HG03565 (cell line): ENCODE measurements around the gene ERCC2.
"Not testable (repeated sequence)": the region's sequence is repeated elsewhere in the genome, so short reads cannot be mapped to it uniquely, and the experiment has no call there.

Experiments
- ATAC-seq: cut with Tn5 transposase; IDR thresholded peaks from one replicate; pipeline ENCODE4 v1.9.1; 2021; ENCODE audit warnings: mild to moderate bottlenecking, moderate library complexity; ENCODE audit not compliant: unreplicated experiment

ERCC2 gene

GRCh38 chr19:45370410-45371204, at the start of gene ERCC2:
Gene ERCC2 (minus strand): TSS chr19:45370573. CDS start chr19:45370540, 33 bp downstream.
- ATAC-seq = peak; percentile 97

GRCh38 chr19:45419895-45420294, 49.5 kb upstream of the ERCC2 start:
- ATAC-seq = no peak

GRCh38 chr19:45419396-45419795, 49.0 kb upstream of the ERCC2 start:
- ATAC-seq = peak; percentile 35

GRCh38 chr19:45418802-45419201, 48.4 kb upstream of the ERCC2 start:
- no peak for ATAC-seq

- no peak for ATAC-seq
Measured at GRCh38 chr19:45417151-45417550, 46.8 kb upstream of the ERCC2 start.

- ATAC-seq = no peak
Measured at GRCh38 chr19:45414468-45414867, 44.1 kb upstream of the ERCC2 start.

GRCh38 chr19:45413497-45413896, 43.1 kb upstream of the ERCC2 start:
- ATAC-seq = no peak

GRCh38 chr19:45410330-45410729, 40.0 kb upstream of the ERCC2 start:
- not testable (repeated sequence) for ATAC-seq

GRCh38 chr19:45409557-45409920, 39.2 kb upstream of the ERCC2 start:
- ATAC-seq = no peak

- ATAC-seq = no peak
Measured at GRCh38 chr19:45408830-45409556, 38.6 kb upstream of the ERCC2 start.

- no peak for ATAC-seq
Measured at GRCh38 chr19:45408121-45408520, 37.7 kb upstream of the ERCC2 start.

GRCh38 chr19:45407585-45407984, 37.2 kb upstream of the ERCC2 start:
- ATAC-seq = not testable (repeated sequence)

GRCh38 chr19:45407091-45407375, 36.7 kb upstream of the ERCC2 start:
- no peak for ATAC-seq

GRCh38 chr19:45406226-45407090, 36.1 kb upstream of the ERCC2 start, which contains the start of gene POLR1G:
Gene POLR1G (plus strand): TSS chr19:45406644. CDS start chr19:45406697, 53 bp downstream.
- peak; percentile 59 for ATAC-seq

GRCh38 chr19:45405435-45406225, 35.3 kb upstream of the ERCC2 start:
- ATAC-seq = peak; percentile 36

GRCh38 chr19:45404557-45405434, 34.4 kb upstream of the ERCC2 start, which contains the start of gene PPP1R13L:
Gene PPP1R13L (minus strand): TSS chr19:45405069. CDS start chr19:45398318, 6,751 bp downstream.
- peak; percentile 13 for ATAC-seq

- ATAC-seq = no peak
Measured at GRCh38 chr19:45403781-45404556, 33.6 kb upstream of the ERCC2 start.

GRCh38 chr19:45403272-45403671, 32.9 kb upstream of the ERCC2 start:
- no peak for ATAC-seq
